T-helper 17 cell (primary cell): ENCODE results near the gene CYBC1. TPM values are rescaled to one million over a fixed set of nuclear protein-coding genes. Genes with fewer than 3 reads are reported as not detected.

ENCODE experiments used
- ATAC-seq: fragments of 150-1000 bp; cut with Tn5 transposase; 2 replicates; pipeline ENCODE4 v1.10.0; 2021; ENCODE audit warnings: mild to moderate bottlenecking, moderate library complexity
- DNase-seq, 3 donors: peaks; one replicate each; pipeline versions ENCODE4 v3.0.0 to v3.0.0-alpha.2; 2020 to 2021
- H3K9me3 ChIP-seq: one replicate; pipeline ENCODE4 v1.7.0; 2013; ENCODE audit warnings: low read length, mild to moderate bottlenecking; ENCODE audit not compliant: control insufficient read depth, poor library complexity, severe bottlenecking
- H3K27ac Mint-ChIP-seq: one replicate; pipeline ENCODE4 v1.8.0; 2022; ENCODE audit warnings: mild to moderate bottlenecking, moderate library complexity, mixed read lengths
- H3K27me3 Mint-ChIP-seq: one replicate; pipeline ENCODE4 v1.8.0; 2022; ENCODE audit warnings: mixed read lengths
- H3K36me3 Mint-ChIP-seq: one replicate; pipeline ENCODE4 v1.8.0; 2022; ENCODE audit warnings: low read depth, mixed read lengths
- H3K4me1 Mint-ChIP-seq: one replicate; pipeline ENCODE4 v1.8.0; 2022; ENCODE audit warnings: mild to moderate bottlenecking, mixed read lengths
- H3K4me3 Mint-ChIP-seq: one replicate; pipeline ENCODE4 v1.8.0; 2022; ENCODE audit warnings: mild to moderate bottlenecking, moderate library complexity, mixed read lengths
- total RNA-seq, 4 donors: library from RNA in 2 of 4; stranded (reverse) in 2 of 4; gene quantifications; one replicate each; pipeline ENCODE4 v1.2.3 and lab custom pipeline; 2022 to 2026

Gene CYBC1
- total RNA-seq, 2 donors from 2014 or later: 110 to 121 TPM

DNA sequence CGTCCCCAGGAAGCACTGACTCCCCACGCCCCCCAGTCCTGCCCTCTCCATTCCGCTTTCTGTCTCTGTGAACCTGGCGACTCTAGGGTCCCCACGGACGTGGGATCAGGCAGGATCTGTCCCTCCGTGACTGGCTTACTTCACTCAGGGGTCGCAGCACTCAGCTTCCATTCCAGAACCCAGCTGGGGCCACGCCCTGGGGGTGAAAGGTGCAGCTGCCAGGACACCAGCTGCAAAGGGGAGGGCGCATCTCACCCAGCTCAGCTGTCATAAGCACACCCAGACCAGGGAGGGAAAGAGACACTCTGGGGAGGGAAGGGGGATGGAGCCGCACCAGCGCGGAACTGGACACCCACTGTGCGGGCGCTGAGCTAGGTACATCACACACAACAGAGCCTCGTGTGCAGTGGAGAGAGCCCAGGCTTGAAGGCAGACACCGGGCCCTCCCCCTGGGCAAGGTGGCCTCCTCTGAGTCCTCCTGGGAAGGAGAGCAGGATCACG lies 50.9 kb downstream of the CYBC1 start:
- no peak for ATAC-seq
- no peak overlapping the region for H3K27ac Mint-ChIP-seq

DNA sequence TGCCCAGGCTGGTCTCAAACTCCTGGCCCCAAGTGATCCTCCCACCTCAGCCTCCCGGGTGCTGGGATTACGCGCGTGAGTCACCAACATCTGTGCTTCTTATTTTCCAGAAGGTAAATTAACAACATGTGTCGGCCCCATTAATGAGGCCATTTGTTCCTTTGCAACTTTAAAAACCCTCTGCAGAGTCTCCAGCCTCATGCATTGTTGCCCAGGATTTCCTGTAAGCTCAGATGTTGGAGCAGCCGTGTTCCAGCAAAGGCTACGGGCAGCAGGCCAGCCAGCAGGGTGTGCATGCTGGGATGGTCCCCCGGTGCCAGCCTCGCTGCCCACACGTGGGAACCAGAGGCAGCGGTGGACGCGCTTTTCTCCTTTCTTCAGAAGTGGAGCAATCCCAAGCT lies 51.5 kb downstream of the CYBC1 start:
- no peaks in the 10 kb centered on the region for H3K27me3 Mint-ChIP-seq
- ATAC-seq (no peak), DNase-seq (no peak)
- H3K4me1 Mint-ChIP-seq: peaks cover 8% of the 10 kb centered on the region
- no peak overlapping the region for H3K27ac Mint-ChIP-seq
- H3K4me3 Mint-ChIP-seq: no peak overlapping the region
- no peaks in the 10 kb centered on the region for H3K9me3 ChIP-seq
- H3K36me3 Mint-ChIP-seq: peaks cover 7% of the 10 kb centered on the region

More for the DNA sequence above, 50.9 kb downstream of the CYBC1 start:
- Mint-ChIP-seq H3K36me3 (peaks cover 7% of the 10 kb centered on the region), H3K4me3 (no peak overlapping the region), H3K27me3 (no peaks in the 10 kb centered on the region), H3K4me1 (peaks cover 8% of the 10 kb centered on the region)
- H3K9me3 ChIP-seq: no peaks in the 10 kb centered on the region
- no peak for DNase-seq

DNA sequence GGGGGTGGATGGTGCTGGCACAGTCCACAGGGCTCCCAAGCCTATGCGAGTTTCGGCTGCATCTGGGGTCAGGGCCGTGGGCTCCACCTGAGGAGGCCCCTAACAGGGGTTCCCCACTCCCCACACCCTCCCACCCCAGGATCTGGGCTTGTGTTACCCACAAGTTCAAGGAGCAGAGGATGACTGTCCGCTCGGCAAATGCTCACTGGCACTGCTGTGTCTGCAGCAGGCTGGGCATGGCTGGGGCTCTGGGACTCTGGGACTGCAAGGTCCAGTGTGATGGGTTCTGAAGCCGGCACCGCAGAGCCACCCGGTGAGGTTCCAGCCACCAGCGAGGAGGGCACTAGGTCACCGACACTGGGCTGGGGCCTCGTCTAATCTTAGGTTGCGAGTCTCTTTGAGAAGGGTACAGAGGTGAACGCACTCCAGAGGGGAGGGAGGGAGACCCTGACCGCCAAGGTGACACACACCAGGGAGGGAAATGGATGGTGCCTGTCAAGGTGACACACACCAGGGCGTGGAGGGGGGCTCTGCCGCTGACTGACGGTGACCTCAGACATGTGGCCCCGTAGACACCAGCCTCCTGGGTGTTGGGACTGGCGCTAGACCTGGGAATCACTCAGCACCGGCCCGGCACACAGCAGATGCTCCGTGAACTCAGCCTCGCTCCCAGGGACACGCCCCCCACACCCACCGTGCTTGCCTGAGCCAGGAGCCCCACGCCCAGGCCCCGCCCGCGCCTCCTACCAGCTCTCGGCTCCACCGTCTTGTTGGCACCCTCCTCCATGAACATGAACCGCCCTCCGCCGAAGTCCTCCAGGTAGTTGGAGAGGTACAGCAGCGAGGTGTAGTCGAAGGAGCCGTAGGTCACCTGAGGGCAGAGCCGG lies 52.9 kb downstream of the CYBC1 start:
- Mint-ChIP-seq H3K36me3 (peaks cover 4% of the 10 kb centered on the region), H3K4me3 (no peak overlapping the region), H3K4me1 (peaks cover 7% of the 10 kb centered on the region), H3K27me3 (no peaks in the 10 kb centered on the region), H3K27ac (no peak overlapping the region)
- H3K9me3 ChIP-seq: no peaks in the 10 kb centered on the region
- no peak for DNase-seq
- ATAC-seq: no peak

DNA sequence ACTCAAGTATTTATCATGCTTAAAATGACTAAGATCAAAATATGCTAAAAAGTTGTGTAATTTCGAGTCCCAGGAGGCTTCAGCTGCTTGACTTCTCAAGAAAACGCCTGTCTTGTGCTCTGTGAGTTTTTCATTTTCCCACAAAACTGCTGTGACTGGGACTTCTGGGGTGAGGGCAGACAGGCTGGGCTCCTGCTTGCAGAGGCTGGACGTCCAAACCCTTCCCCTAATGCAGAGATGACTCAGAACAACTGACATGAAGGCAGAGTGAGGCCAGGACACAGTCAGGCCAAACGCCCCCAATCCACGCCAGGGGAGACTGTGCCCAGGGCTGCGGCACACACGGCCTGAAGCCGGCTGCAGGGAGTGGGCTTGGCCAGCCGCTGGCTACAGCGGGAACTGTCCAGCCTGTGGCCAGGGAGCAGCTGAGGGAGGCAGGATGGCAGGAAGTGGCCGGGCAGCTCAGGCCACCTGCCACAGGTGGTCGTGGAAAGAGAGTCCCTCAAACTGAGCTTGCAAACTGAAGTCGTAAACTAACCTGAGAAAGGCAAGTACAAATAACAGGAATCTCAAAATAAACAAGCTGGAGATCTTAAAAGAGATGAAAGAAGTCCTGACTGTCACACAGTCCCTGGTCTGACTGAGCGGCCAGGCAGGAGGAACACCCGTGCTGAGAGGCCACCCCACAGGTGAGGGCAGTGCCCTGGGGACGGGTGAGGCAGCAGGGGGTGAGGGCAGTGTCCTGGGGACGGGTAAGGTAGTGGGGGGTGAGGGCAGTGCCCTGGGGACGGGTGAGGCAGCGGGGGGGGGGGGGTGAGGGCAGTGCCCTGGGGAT lies 53.7 kb downstream of the CYBC1 start:
- Mint-ChIP-seq H3K27me3 (no peaks in the 10 kb centered on the region), H3K4me3 (no peak overlapping the region), H3K4me1 (peaks cover 7% of the 10 kb centered on the region), H3K36me3 (peaks cover 4% of the 10 kb centered on the region), H3K27ac (no peak overlapping the region)
- no peaks in the 10 kb centered on the region for H3K9me3 ChIP-seq
- ATAC-seq: no peak
- DNase-seq: no peak

DNA sequence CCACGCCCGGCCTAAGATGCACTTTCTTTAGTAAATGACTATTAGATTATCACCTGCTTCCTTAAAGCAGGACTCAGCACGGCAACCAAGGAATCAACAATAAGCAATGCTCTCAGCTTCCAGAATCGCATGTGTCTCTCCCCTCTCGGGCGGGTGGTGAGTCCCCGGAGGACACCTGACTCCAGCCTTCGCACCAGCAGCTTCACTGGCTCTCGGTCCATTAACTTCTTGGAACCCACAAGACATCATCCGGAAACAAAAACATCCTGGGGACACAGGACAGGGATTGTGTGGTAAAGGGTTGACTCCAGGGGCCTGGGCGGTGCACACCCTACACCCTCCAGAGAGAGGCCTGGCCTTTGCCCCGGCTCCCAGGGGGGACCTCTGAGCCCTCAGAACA lies 56.3 kb downstream of the CYBC1 start:
- DNase-seq: no peak
- Mint-ChIP-seq H3K4me3 (no peak overlapping the region), H3K4me1 (peaks cover 3% of the 10 kb centered on the region), H3K36me3 (peaks cover 3% of the 10 kb centered on the region), H3K27me3 (no peaks in the 10 kb centered on the region), H3K27ac (no peak overlapping the region)
- no peaks in the 10 kb centered on the region for H3K9me3 ChIP-seq
- no peak for ATAC-seq

DNA sequence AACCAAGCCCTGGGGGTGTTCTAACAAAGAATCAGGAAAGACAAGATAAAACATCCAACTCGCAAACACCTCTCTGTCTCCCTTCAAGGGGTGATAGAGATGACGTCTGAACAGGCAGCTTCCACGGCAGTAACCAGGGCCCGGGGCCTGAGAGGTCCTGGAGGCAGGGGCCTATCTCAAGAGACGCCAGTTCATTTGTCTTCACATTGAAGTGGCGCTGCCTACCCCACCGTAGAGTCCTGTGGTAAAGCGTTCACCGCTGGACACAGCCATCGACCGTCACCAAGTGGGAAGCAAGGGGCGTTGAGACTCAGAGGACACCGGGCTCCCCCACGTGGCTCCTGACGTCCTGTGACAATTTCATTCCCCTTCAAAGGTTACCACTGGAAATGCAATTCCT lies 57.6 kb downstream of the CYBC1 start:
- H3K9me3 ChIP-seq: no peaks in the 10 kb centered on the region
- peaks cover 3% of the 10 kb centered on the region for H3K36me3 Mint-ChIP-seq
- no peak for DNase-seq
- no peak overlapping the region for H3K4me3 Mint-ChIP-seq
- H3K27me3 Mint-ChIP-seq: peaks cover 2% of the 10 kb centered on the region
- no peak for ATAC-seq
- no peak overlapping the region for H3K27ac Mint-ChIP-seq
- peaks cover 4% of the 10 kb centered on the region for H3K4me1 Mint-ChIP-seq

Other genes starting within 250 kb of the CYBC1 start
- 10 to 100 TPM; 79.1 to 89.0 TPM for gene CCDC57, start 237.9 kb downstream of the CYBC1 start, total RNA-seq
- 10 to 100 TPM; 47.2 to 56.2 TPM for gene SLC16A3, start 221.7 kb downstream of the CYBC1 start, total RNA-seq
- gene CSNK1D, start 177.1 kb downstream of the CYBC1 start, total RNA-seq: 100 to 1,000 TPM; 218 to 273 TPM
- gene CD7, start 133.1 kb downstream of the CYBC1 start, total RNA-seq: 100 to 1,000 TPM; 119 to 122 TPM
- 1 to 10 TPM; 4.4 to 6.0 TPM for gene SECTM1, start 117.0 kb downstream of the CYBC1 start, total RNA-seq
- gene TEX19, start 91.5 kb downstream of the CYBC1 start, total RNA-seq: not detected
- not detected for gene UTS2R, start 79.0 kb downstream of the CYBC1 start, total RNA-seq
- 10 to 100 TPM; 32.2 to 33.4 TPM for gene HEXD, start 32.4 kb downstream of the CYBC1 start, total RNA-seq
- 10 to 100 TPM; 15.8 to 16.5 TPM for gene OGFOD3, start 32.2 kb downstream of the CYBC1 start, total RNA-seq
- gene NARF, start 8.0 kb upstream of the CYBC1 start, total RNA-seq: 10 to 100 TPM; 86.2 to 94.4 TPM
- gene FOXK2, start 69.0 kb upstream of the CYBC1 start, total RNA-seq: 10 to 100 TPM; 41.5 to 42.7 TPM
- 10 to 100 TPM; 65.6 to 67.1 TPM for gene WDR45B, start 197.7 kb upstream of the CYBC1 start, total RNA-seq
- gene RAB40B, start 247.9 kb upstream of the CYBC1 start, total RNA-seq: 1 to 10 TPM; 4.0 to 5.3 TPM